Measurements from ENCODE around the gene NPLOC4. TPM values are rescaled to one million over a fixed set of nuclear protein-coding genes. Genes with fewer than 3 reads are reported as not detected.

The NPLOC4 gene
- total and polyA plus RNA-seq, 2 of the 13 experiments (the other 11 are each of a cell fraction or from before 2014, with no cell fraction given): 57.0 to 97.0 TPM

- TF ChIP-seq ARID4A (CRISPR knock-in tag; IDR thresholded peaks at IDR 0.05; ENCODE audit: borderline replicate concordance) (peak; percentile 23; the same call in 1 of the 2 replicates), SAP130 (CRISPR knock-in tag; IDR thresholded peaks at IDR 0.05; ENCODE audit: low read depth) (peak; percentile 15; the same call in 1 of the 2 replicates), AKAP8 (CRISPR knock-in tag; IDR thresholded peaks at IDR 0.05) (no peak), ZNF256 (CRISPR knock-in tag; conservative IDR thresholded peaks at IDR 0.05) (no peak), BORCS8-MEF2B (CRISPR knock-in tag; IDR thresholded peaks at IDR 0.05) (no peak), GABPB1 (CRISPR knock-in tag; IDR thresholded peaks at IDR 0.05) (0 out of 2 replicates have a peak, but pooled peaks have one; percentile 7), PLRG1 (conservative IDR thresholded peaks at IDR 0.05) (no peak)
Measured at GRCh38 chr17:81651692-81652091, 14.8 kb upstream of the NPLOC4 start (continued).

- H2AFZ ChIP-seq (ENCODE audit: low read length): no peak overlapping the region
- in situ Hi-C loops (cut with HindIII; ENCODE audit: extremely low pct_ligation_motif_present, low pct_unique_long_range_greater_than_20kb) (no loop called here), intact Hi-C loops (cut with micrococcal nuclease; ENCODE audit: unreplicated experiment) (no loop called here)
- no peaks in the 10 kb centered on the region for H3K36me3 ChIP-seq (replicated peaks in 1 of 2; ENCODE audit: control insufficient read depth in 1 of 2, insufficient read depth in 2 of 2, low read length in 2 of 2)
- H3K9ac ChIP-seq (ENCODE audit: insufficient read depth, low read depth, low read length): peak overlapping the region; percentile 30; the same call in 1 of the 2 replicates
- ChIA-PET POLR2A (interaction anchor here (1.1 to 1.8 kb wide), 3 partner anchors 8 to 52 kb away, joined by 3 to 5 read pairs (median 4); partner anchors contain the start of genes MRPL12, NPLOC4 and TSPAN10), CTCF (ENCODE audit: low intra/inter-chr PET ratio, low total read pairs) (no interaction called here)
- no peak for FAIRE-seq
- ATAC-seq: peak; percentile 3; the same call in 1 of the 3 replicates
- peak overlapping the region in 1 of 3 experiments; percentile 27; a peak in 1 of 6 replicates for H3K4me3 ChIP-seq (replicated peaks in 1 of 3; ENCODE audit: insufficient read depth in 1 of 3, low read depth in 2 of 3, low read length in 3 of 3)
- H3K9me3 ChIP-seq (ENCODE audit: low read length): peaks cover 6% of the 10 kb centered on the region; the same call in 1 of the 2 replicates
- H4K20me1 ChIP-seq (ENCODE audit: insufficient read depth, low read length): no peaks in the 10 kb centered on the region
- H3K4me2 ChIP-seq (ENCODE audit: low read depth, low read length): peak overlapping the region; percentile 41
- H3K79me2 ChIP-seq (ENCODE audit: insufficient read depth, low read length): no peaks in the 10 kb centered on the region
- peaks cover 0 to 10% of the 10 kb centered on the region in 2 experiments; a peak in 3 of 5 replicates for H3K27me3 ChIP-seq (ENCODE audit: control insufficient read depth in 1 of 2, insufficient read depth in 2 of 2, low read length in 2 of 2)
- no peak overlapping the region for H3K27ac ChIP-seq (ENCODE audit: extremely low read length, insufficient read depth, low read length)
- 0% methylated on average over 2 of the region's 9 CpGs for WGBS (ENCODE audit: low lambda C conversion rate)
- BruUV-seq (replicated peaks): no TSS peak
- no peak for DNase-seq (ENCODE audit: low spot score)
- H3K4me1 ChIP-seq (ENCODE audit: insufficient read depth, low read length): peaks cover 43% of the 10 kb centered on the region
- TF ChIP-seq CSRNP2 (CRISPR knock-in tag; conservative IDR thresholded peaks at IDR 0.05; ENCODE audit: low read depth): no peak
- 0 out of 2 replicates have a peak, but pooled peaks have one; percentile 21 for TF ChIP-seq ZFX (CRISPR knock-in tag; IDR thresholded peaks at IDR 0.05; ENCODE audit: low read depth)
- TF ChIP-seq NFKB2 (CRISPR knock-in tag; IDR thresholded peaks at IDR 0.05; ENCODE audit: borderline replicate concordance): no peak
- no peak for TF ChIP-seq TOPORS (CRISPR knock-in tag; IDR thresholded peaks at IDR 0.05)
- TF ChIP-seq MLXIP (CRISPR knock-in tag; IDR thresholded peaks at IDR 0.05; ENCODE audit: borderline replicate concordance): no peak
- TF ChIP-seq JUN (CRISPR knock-in tag; IDR thresholded peaks at IDR 0.05): 0 out of 2 replicates have a peak, but pooled peaks have one; percentile 15
- TF ChIP-seq MXD4 (CRISPR knock-in tag; IDR thresholded peaks at IDR 0.05): no peak
- TF ChIP-seq ZNF225 (CRISPR knock-in tag; IDR thresholded peaks at IDR 0.05): 0 out of 2 replicates have a peak, but pooled peaks have one; percentile 12
Measured at GRCh38 chr17:81650951-81651350, 14.0 kb upstream of the NPLOC4 start.

All from HepG2 (cell line).